ENCODE measurements around the gene ZNF148.

DNA sequence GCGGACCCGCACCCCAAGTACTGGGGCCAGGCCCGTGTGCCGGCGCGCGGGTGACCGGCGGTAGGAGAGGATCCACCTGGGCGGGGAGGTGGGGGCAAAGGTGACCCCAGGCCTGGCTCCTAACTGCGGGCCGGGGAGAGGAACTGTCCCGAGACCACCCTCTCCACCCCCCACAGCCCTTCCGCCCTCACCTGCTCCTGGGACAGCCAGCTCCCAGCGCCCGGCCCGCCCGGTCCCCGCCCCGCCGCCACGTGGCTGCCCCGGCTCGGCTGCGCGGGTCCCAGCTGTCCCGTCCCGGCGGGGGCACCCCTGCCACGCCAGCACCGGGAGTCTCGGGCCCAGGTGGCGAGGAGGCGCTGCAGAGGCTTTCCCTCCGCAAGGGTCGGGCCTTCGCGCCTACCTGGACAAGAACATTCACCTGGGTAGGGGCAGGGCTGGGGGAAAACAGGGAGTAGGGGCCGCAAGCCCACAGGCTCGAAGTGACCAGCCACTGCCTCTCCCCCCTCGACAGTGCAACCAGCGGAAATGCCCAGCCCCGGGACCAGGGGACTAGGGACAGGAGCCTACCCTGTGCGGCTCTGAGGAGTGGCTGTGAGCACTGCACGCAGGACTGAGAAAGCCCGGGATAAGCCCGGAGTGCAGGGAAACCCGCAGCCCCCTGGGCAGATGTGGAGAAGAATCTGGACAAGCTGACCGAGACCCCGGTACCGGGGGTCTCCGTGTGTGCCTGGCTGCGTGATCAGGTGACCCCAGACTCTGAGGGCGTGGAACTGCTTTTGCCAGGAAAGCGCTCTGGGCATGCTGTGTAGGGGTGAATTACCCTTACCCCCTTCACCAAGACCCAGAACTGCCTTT, 162.4 kb downstream of the ZNF148 start, which contains the start of gene SLC12A8:
- TF ChIP-seq, protein P1, sequence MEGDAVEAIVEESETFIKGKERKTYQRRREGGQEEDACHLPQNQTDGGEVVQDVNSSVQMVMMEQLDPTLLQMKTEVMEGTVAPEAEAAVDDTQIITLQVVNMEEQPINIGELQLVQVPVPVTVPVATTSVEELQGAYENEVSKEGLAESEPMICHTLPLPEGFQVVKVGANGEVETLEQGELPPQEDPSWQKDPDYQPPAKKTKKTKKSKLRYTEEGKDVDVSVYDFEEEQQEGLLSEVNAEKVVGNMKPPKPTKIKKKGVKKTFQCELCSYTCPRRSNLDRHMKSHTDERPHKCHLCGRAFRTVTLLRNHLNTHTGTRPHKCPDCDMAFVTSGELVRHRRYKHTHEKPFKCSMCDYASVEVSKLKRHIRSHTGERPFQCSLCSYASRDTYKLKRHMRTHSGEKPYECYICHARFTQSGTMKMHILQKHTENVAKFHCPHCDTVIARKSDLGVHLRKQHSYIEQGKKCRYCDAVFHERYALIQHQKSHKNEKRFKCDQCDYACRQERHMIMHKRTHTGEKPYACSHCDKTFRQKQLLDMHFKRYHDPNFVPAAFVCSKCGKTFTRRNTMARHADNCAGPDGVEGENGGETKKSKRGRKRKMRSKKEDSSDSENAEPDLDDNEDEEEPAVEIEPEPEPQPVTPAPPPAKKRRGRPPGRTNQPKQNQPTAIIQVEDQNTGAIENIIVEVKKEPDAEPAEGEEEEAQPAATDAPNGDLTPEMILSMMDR (IDR thresholded peaks at IDR 0.05; ENCODE audit: borderline replicate concordance, extremely low read depth, low read length, poor library complexity, severe bottlenecking), result no peak
- no peak for TF ChIP-seq EZH2 (IDR thresholded peaks at IDR 0.05; ENCODE audit: borderline replicate concordance, low read depth, low read length, severe bottlenecking)
